Measurements from ENCODE around the gene ADAMTSL1.

DNA sequence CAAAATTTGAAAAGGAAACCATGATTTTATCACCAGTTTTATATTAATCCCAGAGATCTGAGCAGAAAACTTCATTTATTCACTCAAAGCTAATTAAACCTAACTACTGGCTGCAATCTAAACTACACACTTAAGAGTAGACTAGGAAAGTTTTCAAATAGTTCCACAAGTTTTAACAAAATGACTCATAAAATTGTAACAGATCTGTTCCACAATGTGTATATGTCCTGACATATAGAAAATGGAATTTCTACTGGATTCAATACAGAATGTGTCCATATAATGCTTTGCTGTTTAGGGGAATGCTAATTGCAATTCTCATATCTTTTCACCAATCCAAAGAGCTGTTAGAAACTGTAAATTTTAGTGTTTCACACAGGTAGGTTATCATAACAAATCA is 40.3 kb upstream of the ADAMTSL1 start:
- TF ChIP-seq POLR2A (IDR thresholded peaks at IDR 0.05) (no peak), POLR2AphosphoS5 (IDR thresholded peaks at IDR 0.05) (no peak)
- TF ChIP-seq, protein P1, sequence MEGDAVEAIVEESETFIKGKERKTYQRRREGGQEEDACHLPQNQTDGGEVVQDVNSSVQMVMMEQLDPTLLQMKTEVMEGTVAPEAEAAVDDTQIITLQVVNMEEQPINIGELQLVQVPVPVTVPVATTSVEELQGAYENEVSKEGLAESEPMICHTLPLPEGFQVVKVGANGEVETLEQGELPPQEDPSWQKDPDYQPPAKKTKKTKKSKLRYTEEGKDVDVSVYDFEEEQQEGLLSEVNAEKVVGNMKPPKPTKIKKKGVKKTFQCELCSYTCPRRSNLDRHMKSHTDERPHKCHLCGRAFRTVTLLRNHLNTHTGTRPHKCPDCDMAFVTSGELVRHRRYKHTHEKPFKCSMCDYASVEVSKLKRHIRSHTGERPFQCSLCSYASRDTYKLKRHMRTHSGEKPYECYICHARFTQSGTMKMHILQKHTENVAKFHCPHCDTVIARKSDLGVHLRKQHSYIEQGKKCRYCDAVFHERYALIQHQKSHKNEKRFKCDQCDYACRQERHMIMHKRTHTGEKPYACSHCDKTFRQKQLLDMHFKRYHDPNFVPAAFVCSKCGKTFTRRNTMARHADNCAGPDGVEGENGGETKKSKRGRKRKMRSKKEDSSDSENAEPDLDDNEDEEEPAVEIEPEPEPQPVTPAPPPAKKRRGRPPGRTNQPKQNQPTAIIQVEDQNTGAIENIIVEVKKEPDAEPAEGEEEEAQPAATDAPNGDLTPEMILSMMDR (IDR thresholded peaks at IDR 0.05), result no peak

All from stomach (tissue), 4 donors.